Activated CD8-positive, alpha-beta memory T cell treated with anti-CD3 and anti-CD28 coated beads, Interleukin-2, amount 10 ng/mL, durations not matched to agents 7 days and 5 days (primary cell): ENCODE data around the gene APOBEC3H. TPM values are rescaled to one million over a fixed set of nuclear protein-coding genes. Genes with fewer than 3 reads are reported as not detected.

Experiments used
- ATAC-seq: fragments of 150-1000 bp; cut with Tn5 transposase; one replicate; pipeline ENCODE4 v1.10.0; 2021; ENCODE audit warnings: moderate library complexity
- CTCF ChIA-PET: fragments of 350-600 bp; sonication (Branson Sonifier 250); formaldehyde crosslinking; loops from one replicate; lab custom pipeline; 2021; ENCODE audit warnings: antibody characterized with exemption; lab: Charles Lee
- DNase-seq: peaks from one replicate; pipeline ENCODE4 v3.0.0-alpha.2; 2020
- H3K27ac Mint-ChIP-seq: one replicate; pipeline ENCODE4 v1.8.0; 2021; ENCODE audit warnings: mild to moderate bottlenecking, mixed read lengths
- H3K27me3 Mint-ChIP-seq: one replicate; pipeline ENCODE4 v1.8.0; 2021; ENCODE audit warnings: mixed read lengths
- H3K36me3 Mint-ChIP-seq: one replicate; pipeline ENCODE4 v1.8.0; 2021; ENCODE audit warnings: mild to moderate bottlenecking, mixed read lengths
- H3K4me1 Mint-ChIP-seq: one replicate; pipeline ENCODE4 v1.8.0; 2021; ENCODE audit warnings: mixed read lengths
- H3K4me3 Mint-ChIP-seq: one replicate; pipeline ENCODE4 v1.8.0; 2021; ENCODE audit warnings: mild to moderate bottlenecking, moderate library complexity, mixed read lengths
- H3K9me3 Mint-ChIP-seq: one replicate; pipeline ENCODE4 v1.8.0; 2022; ENCODE audit warnings: low read depth, mixed read lengths
- total RNA-seq, 2 experiments: library from RNA; stranded (reverse); gene quantifications; one replicate each; pipeline ENCODE4 v1.2.3, GENCODE V29; 2021

The APOBEC3H gene
- total RNA-seq, 2 experiments from 2014 or later: 67.0 to 137 TPM

DNA sequence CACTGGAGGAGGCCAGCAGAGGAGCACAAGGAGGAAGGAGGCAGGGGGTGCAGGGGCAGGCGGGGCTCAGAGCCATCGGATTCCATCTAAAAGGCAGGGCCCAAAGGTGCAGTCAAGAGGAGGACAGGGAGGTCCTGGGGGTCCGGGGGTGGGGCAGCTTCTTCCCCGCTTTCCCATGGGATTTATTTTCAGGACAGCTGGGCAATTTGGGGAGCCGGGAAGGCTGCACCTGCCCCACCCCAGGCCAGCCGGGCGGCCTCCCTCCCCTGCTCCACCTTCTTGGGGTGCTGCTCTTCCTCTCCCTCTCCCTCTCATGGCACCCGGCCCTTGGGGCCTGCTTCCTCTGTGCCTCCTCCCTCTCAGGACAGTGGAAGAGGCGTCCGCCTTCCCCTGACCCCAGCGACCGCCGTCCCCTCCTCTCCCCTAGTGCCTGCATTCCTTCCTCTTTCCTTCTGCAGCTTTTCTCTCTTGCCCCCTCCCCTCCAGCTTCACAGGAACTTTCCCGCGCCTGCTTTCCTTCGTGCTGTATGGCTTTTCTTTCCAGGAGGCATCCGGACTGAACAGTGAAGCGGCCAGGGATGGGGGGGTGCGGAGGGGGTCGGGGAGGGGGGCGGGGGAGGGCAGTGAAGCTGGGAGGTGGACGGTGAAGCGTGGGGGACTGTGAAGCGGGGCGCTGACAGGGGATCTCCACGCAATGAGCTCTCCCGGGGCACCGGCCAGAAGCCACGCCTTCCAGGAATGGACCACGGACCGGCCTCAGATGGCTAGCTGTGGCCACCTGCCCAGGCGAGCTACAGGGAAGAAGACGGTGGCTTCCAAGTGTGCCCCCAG is 26.9 kb downstream of the APOBEC3H start:
- H3K9me3 Mint-ChIP-seq: no peaks in the 10 kb centered on the region
- CTCF ChIA-PET: interaction anchor here (1.1 to 1.4 kb wide), 2 partner anchors 75 to 118 kb away, joined by 3 read pairs; no protein-coding TSS in a partner anchor
- H3K4me1 Mint-ChIP-seq: peaks cover 14% of the 10 kb centered on the region
- ATAC-seq (no peak), DNase-seq (no peak)
- no peaks in the 10 kb centered on the region for H3K27me3 Mint-ChIP-seq
- H3K36me3 Mint-ChIP-seq: no peaks in the 10 kb centered on the region
- no peak overlapping the region for H3K4me3 Mint-ChIP-seq
- H3K27ac Mint-ChIP-seq: no peak overlapping the region

- H3K4me1 Mint-ChIP-seq: peaks cover 11% of the 10 kb centered on the region
- H3K36me3 Mint-ChIP-seq: no peaks in the 10 kb centered on the region
- no peaks in the 10 kb centered on the region for H3K27me3 Mint-ChIP-seq
- ATAC-seq (no peak), DNase-seq (no peak)
- CTCF ChIA-PET: interaction anchor here (0.7 to 3.1 kb wide), 5 partner anchors 48 to 256 kb away, joined by 3 to 12 read pairs (median 6); partner anchors contain the start of gene APOBEC3G
- H3K4me3 Mint-ChIP-seq: no peak overlapping the region
- H3K27ac Mint-ChIP-seq: peak overlapping the region; percentile 1
- no peaks in the 10 kb centered on the region for H3K9me3 Mint-ChIP-seq
Measured at GRCh38 chr22:39125622-39126021, 28.6 kb downstream of the APOBEC3H start.

DNA sequence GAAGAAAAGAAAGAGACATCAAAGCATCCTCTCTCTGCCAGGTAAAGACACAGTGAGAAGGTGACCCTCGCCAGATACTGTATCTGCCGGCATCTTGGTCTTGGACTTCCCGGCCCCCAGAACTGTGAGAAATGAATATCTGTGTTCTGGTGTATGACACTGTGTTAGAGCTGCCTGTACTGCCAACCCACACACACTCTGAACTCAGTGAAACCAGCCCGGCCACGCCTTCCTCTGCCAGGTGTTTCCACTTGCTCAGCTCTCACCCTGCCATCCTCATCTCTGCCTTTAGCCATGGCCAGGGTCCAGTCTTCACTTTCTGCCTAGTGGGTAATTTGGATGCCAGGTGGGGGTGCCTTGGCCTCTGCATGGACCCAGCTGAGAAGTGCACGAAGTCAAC is 31.5 kb downstream of the APOBEC3H start:
- CTCF ChIA-PET: no interaction called here
- Mint-ChIP-seq H3K36me3 (no peaks in the 10 kb centered on the region), H3K4me3 (no peak overlapping the region), H3K4me1 (no peaks in the 10 kb centered on the region), H3K27me3 (no peaks in the 10 kb centered on the region), H3K27ac (no peak overlapping the region), H3K9me3 (no peaks in the 10 kb centered on the region)
- ATAC-seq (no peak), DNase-seq (no peak)

DNA sequence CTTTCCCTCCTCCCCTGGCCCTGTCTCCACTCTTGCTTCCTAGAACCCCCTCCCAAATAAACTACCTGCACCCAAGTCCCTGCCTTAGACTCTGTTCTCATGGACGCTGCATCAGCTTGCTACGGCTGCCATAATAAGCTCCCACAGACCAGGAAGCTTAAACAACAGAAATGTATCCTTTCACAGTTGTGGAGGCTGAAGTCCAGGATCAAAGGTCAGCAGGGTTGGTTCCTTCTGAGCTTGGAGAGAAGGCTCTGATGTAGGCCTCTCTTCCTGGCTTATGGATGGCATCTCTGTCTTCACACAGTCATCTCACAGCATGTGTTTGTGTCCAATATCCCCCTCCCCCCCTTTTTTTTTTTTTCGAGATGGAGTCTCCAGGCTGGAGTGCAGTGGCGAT is 32.0 kb downstream of the APOBEC3H start:
- no peaks in the 10 kb centered on the region for H3K9me3 Mint-ChIP-seq
- no peak overlapping the region for H3K27ac Mint-ChIP-seq
- DNase-seq: no peak
- no peaks in the 10 kb centered on the region for H3K36me3 Mint-ChIP-seq
- no peak for ATAC-seq
- H3K27me3 Mint-ChIP-seq: no peaks in the 10 kb centered on the region
- H3K4me1 Mint-ChIP-seq: no peaks in the 10 kb centered on the region
- no peak overlapping the region for H3K4me3 Mint-ChIP-seq
- CTCF ChIA-PET: interaction anchor here (0.7 kb wide), 1 partner anchor 308 kb away, joined by 4 read pairs; no protein-coding TSS in a partner anchor

GRCh38 chr22:39129746-39130145 is 32.7 kb downstream of the APOBEC3H start:
- Mint-ChIP-seq H3K4me3 (no peak overlapping the region), H3K36me3 (no peaks in the 10 kb centered on the region), H3K9me3 (no peaks in the 10 kb centered on the region), H3K27ac (no peak overlapping the region), H3K27me3 (no peaks in the 10 kb centered on the region), H3K4me1 (no peaks in the 10 kb centered on the region)
- DNase-seq: no peak
- ATAC-seq: no peak
- CTCF ChIA-PET: interaction anchor here (0.7 kb wide), 1 partner anchor 307 kb away, joined by 4 read pairs; no protein-coding TSS in a partner anchor

DNA sequence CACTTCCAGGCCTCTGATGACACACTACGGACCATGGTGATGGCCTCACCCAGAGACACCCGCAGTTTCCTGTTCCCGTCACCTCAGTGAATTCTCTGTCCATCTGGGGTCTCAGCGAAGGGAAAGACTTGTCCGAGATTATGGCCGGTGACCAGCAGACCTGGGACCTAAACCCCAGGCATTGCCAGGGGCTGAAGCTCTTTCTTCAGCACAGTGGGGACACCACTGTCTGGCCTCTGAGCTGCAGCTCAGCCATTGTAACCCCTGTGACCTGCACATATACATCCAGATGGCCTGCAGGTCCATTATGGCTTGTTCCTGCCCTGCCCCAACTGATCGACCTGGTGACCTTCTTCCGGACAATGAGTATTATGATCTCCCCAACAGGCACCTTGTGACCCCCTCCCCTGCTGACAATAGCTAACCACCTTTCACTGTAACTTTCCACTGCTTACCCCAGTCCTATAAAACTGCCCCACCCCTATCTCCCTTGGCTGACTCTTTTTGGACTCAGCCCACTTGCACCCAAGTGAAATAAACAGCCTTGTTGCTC is 33.2 kb downstream of the APOBEC3H start:
- no peaks in the 10 kb centered on the region for H3K27me3 Mint-ChIP-seq
- ATAC-seq: no peak

GRCh38 chr22:39130892-39131855 is 34.1 kb downstream of the APOBEC3H start:
- no peak overlapping the region for H3K27ac Mint-ChIP-seq
- H3K27me3 Mint-ChIP-seq: no peaks in the 10 kb centered on the region
- CTCF ChIA-PET: interaction anchor here (0.8 kb wide), 1 partner anchor 261 kb away, joined by 3 read pairs; no protein-coding TSS in a partner anchor
- no peak overlapping the region for H3K4me3 Mint-ChIP-seq
- no peaks in the 10 kb centered on the region for H3K36me3 Mint-ChIP-seq
- no peak for ATAC-seq
- H3K9me3 Mint-ChIP-seq: no peaks in the 10 kb centered on the region
- H3K4me1 Mint-ChIP-seq: no peaks in the 10 kb centered on the region
- no peak for DNase-seq

More for the DNA sequence above, 33.2 kb downstream of the APOBEC3H start:
- DNase-seq: no peak
- CTCF ChIA-PET: no interaction called here
- Mint-ChIP-seq H3K27ac (no peak overlapping the region), H3K36me3 (no peaks in the 10 kb centered on the region), H3K4me1 (no peaks in the 10 kb centered on the region), H3K4me3 (no peak overlapping the region), H3K9me3 (no peaks in the 10 kb centered on the region)

DNA sequence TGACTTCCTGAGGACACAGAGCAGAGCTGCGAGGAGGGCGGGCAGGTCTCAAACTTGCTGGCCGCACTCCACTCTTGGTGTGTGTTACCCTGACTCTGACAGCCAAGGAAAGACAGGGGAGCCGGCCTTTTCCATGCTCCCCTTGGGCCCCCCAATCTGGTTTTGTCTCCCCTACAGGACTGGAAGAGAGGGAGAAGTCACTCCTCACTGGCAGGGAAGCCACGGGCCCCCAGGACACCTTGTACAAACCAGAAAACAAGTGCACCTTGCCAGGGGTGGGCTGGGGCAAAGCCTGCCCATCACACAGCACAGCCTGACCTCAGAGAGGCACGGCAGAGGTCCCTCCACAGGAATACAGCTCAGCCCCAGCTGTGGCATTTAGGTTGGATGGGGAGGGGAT is 35.2 kb downstream of the APOBEC3H start:
- no peaks in the 10 kb centered on the region for H3K9me3 Mint-ChIP-seq
- no peak for ATAC-seq
- no peak overlapping the region for H3K4me3 Mint-ChIP-seq
- CTCF ChIA-PET: no interaction called here
- H3K27me3 Mint-ChIP-seq: no peaks in the 10 kb centered on the region
- H3K36me3 Mint-ChIP-seq: no peaks in the 10 kb centered on the region
- no peak overlapping the region for H3K27ac Mint-ChIP-seq
- DNase-seq: no peak
- H3K4me1 Mint-ChIP-seq: no peaks in the 10 kb centered on the region

GRCh38 chr22:39132871-39133524 is 36.0 kb downstream of the APOBEC3H start:
- Mint-ChIP-seq H3K36me3 (no peaks in the 10 kb centered on the region), H3K27ac (no peak overlapping the region), H3K4me1 (no peaks in the 10 kb centered on the region), H3K4me3 (no peak overlapping the region), H3K27me3 (no peaks in the 10 kb centered on the region), H3K9me3 (no peaks in the 10 kb centered on the region)
- DNase-seq (no peak), ATAC-seq (no peak)
- CTCF ChIA-PET: no interaction called here

DNA sequence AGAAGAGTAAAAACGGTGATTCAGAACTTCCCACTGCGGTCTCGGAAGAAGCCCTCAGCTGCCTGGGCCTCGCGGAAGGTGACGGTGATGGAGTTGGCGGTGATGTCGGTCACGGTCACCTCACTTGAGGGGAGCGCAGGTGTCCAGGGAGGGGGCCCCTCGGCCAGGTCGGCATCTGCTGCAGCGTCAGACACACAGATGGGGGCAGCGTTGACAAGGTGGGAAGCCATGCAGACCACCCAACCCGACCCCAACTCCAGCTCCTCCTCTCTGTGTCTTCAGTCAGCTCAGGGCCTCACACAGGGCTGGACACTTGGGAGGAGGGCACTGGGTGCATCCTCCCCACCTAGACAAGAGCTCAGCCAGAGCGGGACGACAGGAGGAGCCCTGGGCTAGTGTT is 36.8 kb downstream of the APOBEC3H start:
- CTCF ChIA-PET: interaction anchor here (1.0 kb wide), 1 partner anchor 130 kb away, joined by 3 read pairs; no protein-coding TSS in a partner anchor
- H3K4me1 Mint-ChIP-seq: no peaks in the 10 kb centered on the region
- no peaks in the 10 kb centered on the region for H3K27me3 Mint-ChIP-seq
- no peak overlapping the region for H3K27ac Mint-ChIP-seq
- H3K4me3 Mint-ChIP-seq: no peak overlapping the region
- no peaks in the 10 kb centered on the region for H3K36me3 Mint-ChIP-seq
- DNase-seq (no peak), ATAC-seq (no peak)
- H3K9me3 Mint-ChIP-seq: no peaks in the 10 kb centered on the region

DNA sequence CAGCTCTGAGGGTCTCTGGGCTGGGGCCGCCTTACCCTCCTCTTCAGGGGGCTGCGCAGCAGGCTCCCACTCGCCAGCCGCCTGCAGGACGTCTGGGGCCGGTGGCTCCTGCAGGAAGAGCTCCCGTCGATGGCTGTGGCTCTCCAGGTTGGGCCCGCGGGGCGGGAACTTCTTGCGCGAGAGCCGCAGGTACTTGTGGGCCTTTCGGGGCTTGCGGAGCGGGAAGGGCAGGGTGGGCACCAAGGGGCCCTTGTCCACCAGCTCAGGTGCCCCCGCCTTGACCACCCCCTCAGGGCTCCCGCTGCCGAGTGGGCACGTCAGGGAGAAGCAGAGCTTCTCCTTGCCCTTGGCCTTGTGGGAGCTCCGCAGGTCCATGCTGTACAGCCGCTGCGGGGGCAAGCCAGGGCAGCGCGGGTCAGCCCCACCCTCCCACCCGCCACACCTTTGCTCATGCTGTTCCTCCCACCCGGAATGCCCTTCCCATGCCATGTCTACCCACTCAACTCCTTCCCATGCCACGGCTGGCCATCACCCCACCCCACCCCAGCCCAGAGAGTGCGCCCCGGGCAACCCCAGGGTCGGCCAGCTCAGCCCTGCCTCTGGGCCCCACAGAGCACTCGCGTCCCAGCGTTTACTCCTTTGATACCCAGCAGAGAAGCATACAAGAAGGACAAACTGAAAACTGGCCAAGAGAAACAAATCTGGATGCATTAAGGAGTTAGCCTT is 37.5 kb downstream of the APOBEC3H start:
- H3K36me3 Mint-ChIP-seq: no peaks in the 10 kb centered on the region
- CTCF ChIA-PET: interaction anchor here (1.0 to 1.2 kb wide), 3 partner anchors 17 to 264 kb away, joined by 3 to 6 read pairs (median 3); no protein-coding TSS in a partner anchor
- no peaks in the 10 kb centered on the region for H3K27me3 Mint-ChIP-seq
- H3K4me1 Mint-ChIP-seq: no peaks in the 10 kb centered on the region
- H3K9me3 Mint-ChIP-seq: no peaks in the 10 kb centered on the region
- DNase-seq (no peak), ATAC-seq (no peak)
- H3K4me3 Mint-ChIP-seq: no peak overlapping the region
- H3K27ac Mint-ChIP-seq: no peak overlapping the region
